Ovary (tissue), 9 donors: ENCODE results near the gene GOLGA5. TPM values are rescaled to one million over a fixed set of nuclear protein-coding genes. Genes with fewer than 3 reads are reported as not detected.

ENCODE experiments used
- DNase-seq, 5 donors: peaks; one replicate each; pipeline ENCODE4 v3.0.0-alpha.2; 2019 to 2020
- H3K27ac ChIP-seq, 2 donors: fragments of 200-600 bp; one replicate each; pipeline versions ENCODE4 v1.5.1 to v1.8.0; 2019 to 2022
- H3K27me3 ChIP-seq: fragments of 200-600 bp; one replicate; pipeline ENCODE4 v1.8.0; 2022
- H3K36me3 ChIP-seq: fragments of 200-600 bp; sonication (generic); one replicate; pipeline ENCODE4 v1.5.1; 2019
- H3K4me1 ChIP-seq: one replicate; pipeline ENCODE4 v1.8.1; 2013; ENCODE audit warnings: mild to moderate bottlenecking, moderate library complexity; ENCODE audit not compliant: insufficient read depth
- H3K4me3 ChIP-seq: fragments of 200-600 bp; sonication (generic); one replicate; pipeline ENCODE4 v1.5.1; 2017
- H3K9me3 ChIP-seq, 2 donors: fragments of 200-600 bp in 1 of 2; sonication (generic) in 1 of 2; one replicate each; pipeline versions ENCODE4 v1.5.1 to v1.8.1; 2013 to 2019; ENCODE audit warnings: mild to moderate bottlenecking in 1 of 2, moderate library complexity in 1 of 2
- EP300 ChIP-seq: sonication (generic); formaldehyde crosslinking; IDR thresholded peaks from one replicate; pipeline ENCODE4 v1.6.1; 2017; ENCODE audit warnings: antibody characterized with exemption
- POLR2A ChIP-seq: fragments of 450-650 bp; IDR thresholded peaks from one replicate; pipeline ENCODE4 v1.6.1; 2017; ENCODE audit warnings: antibody characterized with exemption, mild to moderate bottlenecking, moderate library complexity
- WGBS, 3 donors: extraction: QIAGEN DNeasy Blood & Tissue Kit in 1 of 3; methylation state at CpG; one replicate each; pipeline versions ENCODE4 v1.1.5 to v1.1.7; 2013 to 2017; 5-methylcytosine and 5-hydroxymethylcytosine counted together
- intact Hi-C, 4 donors: fragments of 100-400 bp; cut with DNase I; formaldehyde crosslinking; loops; one replicate each; pipeline versions ENCODE4 v1.11.0 to v1.15.1; 2022 to 2023
- polyA plus RNA-seq, 2 donors: library from polyadenylated mRNA; stranded (reverse); fragments of 200-250 nt in 1 of 2; fragments of 350-450 nt in 1 of 2; fragmentation: Illumina TruSeq in 1 of 2; extraction: RNeasy Lipid Tissue Mini Kit (QIAGEN cat#74804) in 1 of 2; gene quantifications; one replicate each; pipeline ENCODE4 v1.2.3, GENCODE V29; 2013 to 2014
- total RNA-seq, 7 donors: library from RNA; depleted of rRNA in 2 of 7; stranded (reverse); fragments of >200 nt in 2 of 7; fragmentation: NEBNext Ultra II Directional in 3 of 7; extraction: Animal tissue kit (Norgen Biotek cat#: 25700) in 3 of 7; gene quantifications; one replicate each; pipeline versions ENCODE4 v1.1.0 to v1.2.4, GENCODE V29; 2016 to 2023
- TF ChIP-seq, protein P1 (sequence below), 3 donors: fragments of 450-650 bp in 2 of 3; fragments of 200-600 bp in 1 of 3; IDR thresholded peaks; one replicate each; pipeline versions ENCODE4 v1.5.1 to v1.8.0; 2016 to 2022; ENCODE audit warnings: antibody characterized with exemption in 3 of 3, mild to moderate bottlenecking in 1 of 3
- donor health status: DM: no; HTN: no; CAD: no; lungs with moderate emphysema.
- donor health status: DM: no; HTN: no; CAD: no.
- donor health status: Bipolar disorder and iron deficiency.
- donor health status: DM: yes; HTN: yes; CAD: no.
- donor health status: DM: no; HTN: no; CAD: no.
- donor health status: DM: yes; HTN: yes; CAD: no.

GOLGA5 gene
- total and polyA plus RNA-seq, 9 donors = 19.6 to 31.2 (median 25.9) TPM

- TF ChIP-seq, protein P1, sequence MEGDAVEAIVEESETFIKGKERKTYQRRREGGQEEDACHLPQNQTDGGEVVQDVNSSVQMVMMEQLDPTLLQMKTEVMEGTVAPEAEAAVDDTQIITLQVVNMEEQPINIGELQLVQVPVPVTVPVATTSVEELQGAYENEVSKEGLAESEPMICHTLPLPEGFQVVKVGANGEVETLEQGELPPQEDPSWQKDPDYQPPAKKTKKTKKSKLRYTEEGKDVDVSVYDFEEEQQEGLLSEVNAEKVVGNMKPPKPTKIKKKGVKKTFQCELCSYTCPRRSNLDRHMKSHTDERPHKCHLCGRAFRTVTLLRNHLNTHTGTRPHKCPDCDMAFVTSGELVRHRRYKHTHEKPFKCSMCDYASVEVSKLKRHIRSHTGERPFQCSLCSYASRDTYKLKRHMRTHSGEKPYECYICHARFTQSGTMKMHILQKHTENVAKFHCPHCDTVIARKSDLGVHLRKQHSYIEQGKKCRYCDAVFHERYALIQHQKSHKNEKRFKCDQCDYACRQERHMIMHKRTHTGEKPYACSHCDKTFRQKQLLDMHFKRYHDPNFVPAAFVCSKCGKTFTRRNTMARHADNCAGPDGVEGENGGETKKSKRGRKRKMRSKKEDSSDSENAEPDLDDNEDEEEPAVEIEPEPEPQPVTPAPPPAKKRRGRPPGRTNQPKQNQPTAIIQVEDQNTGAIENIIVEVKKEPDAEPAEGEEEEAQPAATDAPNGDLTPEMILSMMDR (IDR thresholded peaks at IDR 0.05) = no peak
- TF ChIP-seq EP300 (no peak), POLR2A (no peak)
- no peak overlapping the region for H3K4me3 ChIP-seq
- no peaks in the 10 kb centered on the region for H3K36me3 ChIP-seq
- no peaks in the 10 kb centered on the region for H3K4me1 ChIP-seq
- intact Hi-C loops = no loop called here
- no peak for DNase-seq
- WGBS, 3 donors = 58 to 66% (median 65%) methylated on average over 14 of the region's 14 CpGs
- no peaks in the 10 kb centered on the region for H3K9me3 ChIP-seq
- no peak overlapping the region for H3K27ac ChIP-seq
- no peaks in the 10 kb centered on the region for H3K27me3 ChIP-seq
These were observed 73.1 kb downstream of the GOLGA5 start for GRCh38 chr14:92866901-92867865.

DNA sequence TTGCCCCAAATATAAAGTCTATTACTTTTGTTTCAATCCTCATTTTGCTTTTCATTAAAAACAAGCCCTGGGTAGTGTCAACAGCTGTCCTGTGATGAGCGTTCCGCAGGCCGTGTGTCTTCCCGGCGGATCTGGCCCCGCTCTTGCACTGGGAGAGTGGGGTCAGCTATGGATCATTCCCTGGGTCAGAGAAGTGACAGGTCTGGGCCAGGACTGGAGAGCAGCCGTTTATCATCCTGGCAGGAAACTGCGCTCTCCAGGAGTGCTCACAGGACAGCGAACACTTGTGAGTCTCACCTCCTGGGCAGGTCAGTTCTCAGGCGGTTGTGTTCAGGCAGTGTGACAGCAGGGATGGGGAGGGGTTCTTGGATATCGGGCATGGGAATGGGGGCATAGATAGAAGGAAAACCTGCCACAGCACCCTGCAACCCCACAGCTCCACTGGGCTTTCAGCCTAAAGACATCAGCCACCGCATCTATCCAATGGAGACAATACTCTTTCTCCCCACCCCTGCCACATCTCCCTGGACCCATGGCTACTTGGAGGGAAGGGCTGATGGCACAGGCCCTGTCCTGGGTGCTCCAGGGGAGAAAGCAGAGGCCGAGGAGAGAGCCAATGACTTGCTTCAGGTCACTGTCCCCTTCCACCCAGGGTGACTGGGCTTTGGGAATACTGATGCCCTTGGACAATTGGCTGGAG lies 81.0 kb downstream of the GOLGA5 start:
- Histone ChIP-seq H3K27ac (no peak overlapping the region), H3K36me3 (no peaks in the 10 kb centered on the region), H3K4me3 (no peak overlapping the region), H3K9me3 (no peaks in the 10 kb centered on the region), H3K27me3 (no peaks in the 10 kb centered on the region), H3K4me1 (peaks cover 6% of the 10 kb centered on the region)
- TF ChIP-seq, protein P1 (IDR thresholded peaks at IDR 0.05) = no peak
- TF ChIP-seq EP300 = no peak
- no peak for TF ChIP-seq POLR2A
- intact Hi-C loops = no loop called here
- 26 to 37% (median 33%) methylated on average over 13 of the region's 13 CpGs for WGBS, 3 donors
- DNase-seq = no peak

DNA sequence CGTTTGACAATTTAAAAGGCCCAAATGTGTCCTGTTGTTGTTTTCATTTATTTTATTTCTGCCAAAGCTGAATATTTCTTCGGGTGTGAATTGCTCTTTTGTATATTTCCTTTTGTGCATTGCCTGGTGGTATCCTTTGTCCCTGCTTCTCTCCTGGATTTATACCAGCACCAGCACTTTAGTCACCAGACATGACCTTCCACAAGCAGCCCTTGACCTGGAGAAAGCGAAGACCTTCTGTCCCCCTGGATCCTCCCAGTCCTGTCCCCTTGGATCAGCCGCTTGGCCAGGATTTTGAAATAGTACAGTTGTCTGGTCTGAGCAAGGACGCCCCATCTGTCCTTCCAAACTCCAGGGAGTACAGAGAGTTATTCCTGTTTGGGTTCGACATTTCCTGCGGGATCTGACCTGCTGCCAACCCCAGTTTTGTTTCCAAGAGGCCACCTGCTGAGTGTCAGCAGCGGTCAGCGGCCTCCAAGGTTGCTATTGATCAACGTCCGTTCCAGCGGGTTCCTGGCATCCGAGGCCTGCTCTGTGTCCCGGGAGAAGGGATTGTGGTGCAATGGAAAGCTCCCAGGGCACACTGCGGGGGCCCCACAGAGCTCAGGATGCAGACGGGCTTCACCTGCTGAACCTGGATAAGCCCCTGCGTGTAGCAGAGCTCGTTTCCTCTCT lies 83.8 kb downstream of the GOLGA5 start:
- no peaks in the 10 kb centered on the region for H3K27me3 ChIP-seq
- intact Hi-C loops = no loop called here
- H3K4me1 ChIP-seq = peaks cover 6% of the 10 kb centered on the region
- no peak overlapping the region for H3K4me3 ChIP-seq
- 4 to 10% (median 5%) methylated on average over 18 of the region's 18 CpGs for WGBS, 3 donors
- no peaks in the 10 kb centered on the region for H3K36me3 ChIP-seq
- H3K27ac ChIP-seq = no peak overlapping the region
- DNase-seq = peak; percentile 29 to 73 (median 42)
- TF ChIP-seq EP300 (no peak), POLR2A (no peak)
- TF ChIP-seq, protein P1 (IDR thresholded peaks at IDR 0.05) = no peak
- H3K9me3 ChIP-seq = no peaks in the 10 kb centered on the region

DNA sequence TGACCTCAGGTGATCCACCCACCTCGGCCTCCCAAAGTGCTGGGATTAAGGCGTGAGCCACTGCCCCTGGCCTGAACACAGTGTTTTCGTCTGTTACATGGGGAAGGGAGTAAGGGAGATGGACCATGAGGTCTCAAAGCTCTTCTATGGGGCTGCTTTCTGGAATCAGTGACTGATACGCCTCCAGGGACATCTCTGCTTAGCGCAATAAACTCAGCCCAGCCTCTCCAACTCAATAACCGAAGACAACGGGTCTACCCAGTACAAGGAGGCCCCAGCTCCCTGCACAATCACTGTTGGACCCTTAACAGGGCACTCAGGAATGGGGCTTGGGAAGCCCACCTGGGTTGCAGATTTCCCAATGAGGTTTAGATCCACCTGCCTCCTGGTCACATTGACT lies 86.2 kb downstream of the GOLGA5 start:
- DNase-seq = no peak
- no peak overlapping the region for H3K4me3 ChIP-seq
- 85 to 89% (median 88%) methylated on average over 7 of the region's 7 CpGs for WGBS, 3 donors
- peaks cover 6% of the 10 kb centered on the region for H3K4me1 ChIP-seq
- TF ChIP-seq, protein P1 (IDR thresholded peaks at IDR 0.05) = no peak
- TF ChIP-seq EP300 = no peak
- TF ChIP-seq POLR2A = no peak
- intact Hi-C loops = no loop called here
- H3K27ac ChIP-seq = no peak overlapping the region
- H3K9me3 ChIP-seq = no peaks in the 10 kb centered on the region
- H3K36me3 ChIP-seq = no peaks in the 10 kb centered on the region
- no peaks in the 10 kb centered on the region for H3K27me3 ChIP-seq
